Measurements from ENCODE around the gene DGCR6L.
"Not testable (repeated sequence)": the region's sequence is repeated elsewhere in the genome, so short reads cannot be mapped to it uniquely, and the experiment has no call there.

Gene DGCR6L

DNA sequence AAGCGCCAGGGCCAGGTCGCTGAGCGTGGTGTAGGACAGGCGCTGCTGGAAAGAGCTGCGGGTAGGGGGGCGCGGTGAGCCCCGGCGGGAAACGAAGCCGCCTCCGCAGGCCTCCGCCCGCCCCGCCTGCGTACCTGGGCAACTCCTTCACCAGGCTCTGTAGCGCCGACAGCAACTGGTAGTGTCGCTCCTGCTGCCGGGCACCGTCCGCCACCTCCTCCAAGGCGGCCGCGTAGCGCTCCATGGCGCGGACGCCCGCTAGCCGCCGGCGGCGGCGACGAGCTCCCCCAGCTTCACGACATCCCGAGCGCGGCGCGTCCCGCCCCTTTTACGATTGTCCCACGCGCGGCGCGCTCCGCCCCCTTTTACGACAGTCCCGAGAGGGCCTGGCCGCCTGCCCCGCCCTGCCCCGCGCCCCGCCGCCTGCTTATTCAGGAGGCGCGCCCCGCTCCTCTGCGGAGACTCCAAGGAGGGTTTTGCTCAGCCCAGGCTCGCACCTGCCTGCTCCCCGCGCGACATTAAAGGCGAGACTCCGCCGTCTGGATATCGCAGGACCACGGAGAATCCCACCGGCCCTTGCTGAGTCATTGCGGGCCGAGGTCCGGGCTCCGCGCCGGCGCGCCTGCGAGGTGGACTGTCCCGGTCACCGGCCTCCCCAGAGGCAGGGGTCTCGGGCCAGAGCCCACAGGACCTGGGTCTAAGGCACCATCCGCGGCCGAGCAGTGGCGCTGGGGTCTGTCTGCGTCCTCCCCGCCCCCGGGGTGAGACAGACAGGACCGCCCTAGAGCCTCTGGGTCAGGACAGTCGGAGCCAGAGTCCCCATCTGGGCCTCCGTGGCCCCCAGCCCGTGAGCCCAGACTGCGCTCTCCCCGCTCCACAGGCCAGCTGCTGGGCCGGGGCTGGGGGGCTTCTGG, at the start of gene DGCR6L:
Gene DGCR6L, minus strand, starts transcription at position 316 of the 914 bp plus-strand sequence. Its CDS starts 72 bp downstream, at position 244.
- DNase-seq, result peak; percentile 70

DNA sequence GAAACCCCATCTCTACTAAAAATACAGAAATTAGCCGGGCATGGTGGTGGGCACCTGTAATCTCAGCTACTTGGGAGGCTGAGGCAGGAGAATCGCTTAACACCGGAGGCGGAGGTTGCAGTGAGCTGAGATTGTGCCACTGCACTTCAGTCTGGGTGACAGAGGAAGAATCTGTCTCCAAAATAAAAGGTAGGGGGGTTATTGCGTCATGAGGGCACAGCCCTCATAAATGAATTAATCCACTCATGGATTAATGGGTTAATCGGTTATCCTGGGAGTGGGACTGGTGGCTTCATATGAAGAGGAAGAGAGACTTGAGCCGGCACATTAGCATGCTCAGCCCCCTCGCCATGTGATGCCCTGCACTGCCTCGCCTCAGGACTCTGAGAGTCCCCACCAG, 49.0 kb upstream of the DGCR6L start:
- not testable (repeated sequence) for DNase-seq

DNA sequence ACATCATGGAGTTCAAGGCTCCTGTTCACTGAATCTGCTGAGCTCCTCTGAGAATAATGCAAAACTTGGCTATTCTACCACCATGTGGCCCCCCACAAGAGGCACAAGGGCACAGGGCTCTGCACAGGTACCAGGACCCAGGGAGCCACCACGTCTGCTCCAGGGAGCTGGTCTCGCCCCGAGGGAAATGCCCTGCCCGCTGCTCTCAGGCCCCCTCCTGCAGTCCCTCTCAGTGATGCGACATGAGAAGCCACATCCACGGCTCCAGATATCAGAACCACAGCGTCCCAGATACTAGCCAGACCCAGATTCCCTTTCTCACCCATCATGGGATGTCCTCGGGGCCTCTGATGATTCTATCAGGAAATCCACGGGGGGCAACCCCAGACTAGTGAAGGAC, 47.0 kb upstream of the DGCR6L start:
- DNase-seq, result not testable (repeated sequence)

DNA sequence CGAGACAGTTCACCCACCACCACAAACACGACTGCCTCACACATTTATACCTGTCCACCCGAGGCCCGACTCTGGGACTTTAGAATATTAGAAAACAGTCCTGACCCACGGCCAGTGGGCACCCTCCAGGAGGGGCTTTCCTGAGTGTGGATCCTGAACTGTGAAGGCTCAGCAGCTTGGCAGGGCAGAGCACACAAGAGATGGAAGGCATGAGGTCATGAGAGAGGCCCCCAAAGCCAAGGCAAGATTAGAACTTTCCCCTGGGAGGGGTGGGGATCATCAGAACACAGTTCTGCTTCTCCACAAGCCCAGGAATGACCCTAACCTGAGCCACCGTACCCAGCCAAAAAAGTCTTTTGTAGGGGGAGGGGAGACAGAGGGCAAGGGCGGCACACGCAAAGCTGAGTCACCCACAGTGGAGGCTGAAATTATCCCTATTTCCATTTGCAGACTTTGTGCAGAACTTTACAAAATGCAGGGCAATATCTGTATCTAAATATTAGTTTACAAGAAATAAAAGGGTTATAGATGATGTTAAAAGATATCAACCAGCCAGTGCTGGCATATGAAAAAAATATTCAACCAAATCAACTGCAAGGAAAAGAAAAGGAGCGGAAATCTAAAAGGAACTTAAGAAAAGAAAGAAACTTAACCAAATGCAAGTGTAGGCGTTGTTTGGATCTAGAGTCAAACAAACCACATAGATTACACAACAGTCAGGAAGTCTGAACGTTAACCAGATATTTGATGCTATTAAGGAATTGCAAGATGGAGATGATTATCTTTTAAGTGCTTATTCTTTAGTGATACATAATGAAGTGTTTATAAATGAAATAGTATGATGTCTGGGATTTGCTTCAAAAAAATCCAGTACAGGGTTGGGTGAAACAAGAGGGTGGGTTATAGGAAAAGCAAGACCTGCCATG, 44.7 kb upstream of the DGCR6L start:
- DNase-seq, result not testable (repeated sequence)

DNA sequence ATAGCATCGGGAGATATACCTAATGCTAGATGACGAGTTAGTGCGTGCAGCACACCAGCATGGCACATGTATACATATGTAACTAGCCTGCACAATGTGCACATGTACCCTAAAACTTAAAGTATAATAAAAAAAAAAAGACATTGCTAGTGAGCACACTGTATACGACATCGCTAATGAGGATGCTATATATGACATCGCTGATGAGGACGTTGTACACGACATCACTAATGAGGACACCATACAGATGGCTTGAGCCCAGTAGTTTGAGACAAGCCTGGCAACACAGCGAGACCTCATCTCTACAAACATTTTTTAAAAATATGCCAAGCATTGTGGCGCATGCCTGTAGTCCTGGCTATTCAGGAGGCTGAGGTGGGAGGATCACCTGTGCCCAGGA, 42.5 kb upstream of the DGCR6L start:
- DNase-seq, result not testable (repeated sequence)

- not testable (repeated sequence) for DNase-seq
These were observed 41.9 kb upstream of the DGCR6L start for GRCh38 chr22:20361752-20362229.

- DNase-seq, result not testable (repeated sequence)
These were observed 41.2 kb upstream of the DGCR6L start for GRCh38 chr22:20360866-20361751.

DNA sequence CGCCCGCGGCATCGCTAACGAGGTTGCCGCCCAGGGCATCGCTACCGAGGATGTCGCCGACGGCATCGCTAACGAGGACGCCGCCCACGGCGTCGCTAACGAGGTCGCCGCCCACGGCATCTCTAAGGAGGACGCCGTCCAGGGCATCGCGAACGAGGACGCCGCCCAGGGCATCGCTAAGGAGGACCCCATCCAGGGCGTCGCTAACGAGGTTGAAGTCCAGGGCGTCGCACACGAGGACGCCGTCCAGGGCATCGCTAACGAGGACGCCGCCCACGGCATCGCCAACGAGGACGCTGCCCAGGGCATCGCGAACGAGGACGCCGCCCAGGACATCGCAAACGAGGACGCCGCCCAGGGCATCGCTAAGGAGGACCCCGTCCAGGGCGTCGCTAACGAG, 40.4 kb upstream of the DGCR6L start:
- not testable (repeated sequence) for DNase-seq

GRCh38 chr22:20358503-20359239, 38.8 kb upstream of the DGCR6L start:
- DNase-seq, result not testable (repeated sequence)

DNA sequence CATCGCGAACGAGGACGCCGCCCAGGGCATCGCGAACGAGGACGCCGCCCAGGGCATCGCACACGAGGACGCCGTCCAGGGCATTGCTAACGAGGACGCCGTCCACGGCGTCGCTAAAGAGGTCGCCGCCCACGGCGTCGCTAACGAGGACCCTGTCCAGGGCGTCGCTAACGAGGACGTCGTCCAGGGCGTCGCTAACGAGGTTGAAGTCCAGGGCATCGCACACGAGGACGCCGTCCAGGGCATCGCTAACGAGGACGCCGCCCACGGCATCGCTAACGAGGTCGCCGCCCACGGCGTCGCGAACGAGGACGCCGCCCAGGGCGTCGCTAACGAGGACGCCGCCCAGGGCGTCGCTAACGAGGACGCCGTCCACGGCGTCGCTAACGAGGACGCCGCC, 38.1 kb upstream of the DGCR6L start:
- not testable (repeated sequence) for DNase-seq

DNA sequence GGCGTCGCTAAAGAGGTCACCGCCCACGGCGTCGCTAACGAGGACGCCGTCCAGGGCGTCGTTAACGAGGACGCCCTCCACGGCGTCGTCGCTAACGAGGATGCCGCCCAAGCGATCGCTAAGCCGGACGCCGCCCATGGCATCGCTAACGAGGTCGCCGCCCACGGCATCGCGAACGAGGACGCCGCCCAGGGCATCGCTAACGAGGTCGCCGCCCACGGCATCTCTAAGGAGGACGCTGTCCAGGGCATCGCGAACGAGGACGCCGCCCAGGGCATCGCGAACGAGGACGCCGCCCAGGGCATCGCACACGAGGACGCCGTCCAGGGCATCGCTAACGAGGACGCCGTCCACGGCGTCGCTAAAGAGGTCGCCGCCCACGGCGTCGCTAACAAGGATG, 37.0 kb upstream of the DGCR6L start:
- DNase-seq, result not testable (repeated sequence)

DNA sequence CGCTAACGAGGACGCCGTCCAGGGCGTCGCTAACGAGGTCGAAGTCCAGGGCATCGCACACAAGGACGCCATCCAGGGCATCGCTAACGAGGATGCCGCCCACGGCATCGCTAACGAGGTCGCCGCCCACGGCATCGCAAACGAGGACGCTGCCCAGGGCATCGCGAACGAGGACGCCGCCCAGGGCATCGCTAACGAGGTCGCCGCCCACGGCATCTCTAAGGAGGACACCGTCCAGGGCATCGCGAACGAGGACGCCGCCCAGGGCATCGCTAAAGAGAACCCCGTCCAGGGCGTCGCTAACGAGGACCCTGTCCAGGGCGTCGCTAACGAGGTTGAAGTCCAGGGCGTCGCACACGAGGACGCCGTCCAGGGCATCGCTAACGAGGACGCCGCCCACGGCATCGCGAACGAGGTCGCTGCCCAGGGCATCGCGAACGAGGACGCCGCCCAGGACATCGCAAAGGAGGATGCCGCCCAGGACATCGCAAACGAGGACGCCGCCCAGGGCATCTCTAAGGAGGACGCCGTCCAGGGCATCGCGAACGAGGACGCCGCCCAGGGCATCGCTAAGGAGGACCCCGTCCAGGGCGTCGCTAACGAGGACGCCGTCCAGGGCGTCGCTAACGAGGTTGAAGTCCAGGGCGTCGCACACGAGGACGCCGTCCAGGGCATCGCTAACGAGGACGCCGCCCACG, 36.2 kb upstream of the DGCR6L start:
- not testable (repeated sequence) for DNase-seq

GRCh38 chr22:20354238-20354975, 34.5 kb upstream of the DGCR6L start:
- no peak for DNase-seq

DNA sequence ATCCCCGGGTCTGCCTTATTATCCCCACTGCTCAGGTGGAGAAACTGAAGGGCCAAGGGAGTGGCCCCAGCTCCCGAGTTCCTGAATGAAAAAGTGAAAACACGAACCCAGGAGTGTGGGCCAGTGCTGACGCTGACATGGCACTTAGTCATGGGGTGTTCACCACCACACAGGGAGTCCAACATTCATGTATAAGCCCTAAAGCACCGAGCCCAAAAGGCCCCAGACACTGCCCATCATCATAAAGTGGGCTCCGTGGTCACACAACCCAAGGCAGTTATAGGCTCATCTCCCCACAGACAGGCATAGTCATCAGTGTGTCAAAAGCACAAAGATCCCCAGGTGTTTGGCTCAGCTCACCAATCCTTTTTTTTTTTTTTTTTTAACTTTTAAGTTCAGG, 32.7 kb upstream of the DGCR6L start:
- DNase-seq, result not testable (repeated sequence)

DNA sequence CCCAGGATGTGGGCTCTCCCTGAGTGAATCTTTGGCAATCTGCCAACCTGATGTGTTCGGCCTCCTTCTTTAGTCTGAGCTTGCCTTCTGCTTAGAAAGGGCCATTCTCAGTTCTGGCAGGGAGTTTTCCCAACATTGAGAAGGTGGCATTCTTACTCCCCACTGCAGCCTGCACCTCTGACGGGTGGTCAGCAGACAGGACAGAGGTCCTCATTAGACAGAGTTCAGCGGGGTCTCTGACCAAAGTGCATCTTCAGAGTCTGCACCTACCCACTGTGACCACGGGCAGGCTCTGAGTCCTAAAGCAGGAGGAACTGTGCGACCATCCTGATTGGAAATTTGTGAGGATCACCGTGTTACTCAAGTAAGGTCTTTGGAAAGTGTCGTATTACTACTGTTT, 26.7 kb upstream of the DGCR6L start:
- not testable (repeated sequence) for DNase-seq

DNA sequence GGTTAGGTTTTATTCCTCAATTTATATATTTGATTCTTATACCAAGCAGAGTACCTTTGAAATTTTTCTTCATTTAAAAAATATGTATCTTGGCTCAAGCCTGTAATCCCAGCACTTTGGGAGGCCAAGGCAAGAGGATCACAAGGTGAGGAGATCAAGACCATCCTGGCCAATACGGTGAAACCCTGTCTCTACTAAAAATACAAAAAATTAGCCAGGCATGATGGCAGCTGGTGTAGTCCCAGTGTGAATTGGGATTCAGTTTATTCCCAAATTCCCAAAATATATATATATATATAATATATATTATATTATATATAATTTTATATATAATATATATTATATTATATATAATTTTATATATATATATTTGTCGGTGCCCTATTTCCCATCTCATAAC, 18.4 kb upstream of the DGCR6L start:
- DNase-seq, result not testable (repeated sequence)

DNA sequence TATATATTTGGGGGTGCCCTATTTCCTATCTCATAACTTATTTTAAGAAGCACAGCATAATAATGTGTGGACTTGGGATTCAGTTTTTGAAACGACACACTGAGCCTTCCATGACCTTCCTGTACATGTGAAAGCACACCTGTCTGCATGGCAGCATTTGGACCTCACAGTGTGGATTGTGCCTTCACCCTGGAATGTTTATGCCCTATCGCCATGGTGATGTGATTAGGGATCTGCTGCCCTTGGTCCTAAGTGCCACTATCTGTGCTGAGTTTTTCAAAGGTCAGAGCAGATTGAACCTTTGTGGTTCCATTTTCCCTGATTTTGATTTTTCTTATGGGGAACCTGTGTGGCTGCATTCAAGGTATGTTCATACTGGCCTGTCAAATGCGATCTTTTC, 17.9 kb upstream of the DGCR6L start:
- not testable (repeated sequence) for DNase-seq

- not testable (repeated sequence) for DNase-seq
These were observed 16.7 kb upstream of the DGCR6L start for GRCh38 chr22:20336561-20336960.

DNA sequence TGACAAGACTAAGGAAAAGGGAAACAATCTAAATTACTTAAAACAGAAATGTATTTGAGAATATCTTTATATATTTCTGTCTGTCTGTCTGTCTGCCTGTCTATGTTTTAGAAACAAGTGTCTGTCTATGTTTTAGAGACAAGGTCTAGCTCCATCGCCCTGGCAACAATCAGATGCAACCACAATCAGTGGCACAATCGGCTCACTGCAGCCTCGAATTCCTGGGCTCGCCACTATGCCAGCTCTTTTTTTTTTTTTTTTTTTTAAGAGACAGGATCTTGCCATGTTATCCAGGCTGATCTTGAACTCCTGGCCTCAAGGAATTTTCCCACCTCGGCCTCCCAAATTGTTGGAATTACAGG, 8.7 kb upstream of the DGCR6L start:
- DNase-seq, result not testable (repeated sequence)

DNA sequence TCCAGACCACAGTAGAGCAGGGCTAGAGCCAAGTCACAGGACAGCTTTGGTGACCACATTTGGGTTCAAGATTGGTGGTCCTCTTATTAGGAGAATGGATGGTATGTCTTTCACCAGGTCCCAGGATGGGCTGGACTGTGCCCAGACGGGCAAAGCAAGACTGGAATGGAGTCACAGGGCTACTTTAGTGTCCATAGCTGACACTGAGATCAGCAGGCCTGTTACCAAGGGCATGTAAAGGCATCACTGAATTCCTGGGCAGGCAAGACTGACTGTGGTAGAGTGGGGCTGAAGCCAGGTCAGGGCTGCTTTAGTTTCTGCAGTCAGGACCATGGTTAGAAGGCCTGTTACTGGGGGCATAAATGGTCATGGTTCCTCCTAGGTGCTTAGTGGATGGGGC, 6.1 kb upstream of the DGCR6L start:
- not testable (repeated sequence) for DNase-seq
